H1 (cell line): ENCODE data around the gene MRPL47. TPM values are rescaled to one million over a fixed set of nuclear protein-coding genes. Genes with fewer than 3 reads are reported as not detected.

Experiments used
- ATF2 ChIP-seq: IDR thresholded peaks from 2 replicates; pipeline ENCODE4 v1.6.1; 2012; ENCODE audit warnings: low read length, inconsistent platforms
- CHD7 ChIP-seq: fragments of 300-600 bp; sonication (generic); IDR thresholded peaks from 2 replicates; pipeline ENCODE4 v1.7.1; 2012; ENCODE audit warnings: low read length, moderate library complexity, mild to moderate bottlenecking, inconsistent platforms; ENCODE audit not compliant: insufficient replicate concordance
- FOSL1 ChIP-seq: IDR thresholded peaks from 2 replicates; pipeline ENCODE4 v1.6.1; 2011; ENCODE audit warnings: mild to moderate bottlenecking, low read depth, low read length, moderate library complexity; ENCODE audit not compliant: insufficient read depth
- NRF1 ChIP-seq: IDR thresholded peaks from 2 replicates; pipeline ENCODE4 v1.6.1; 2011; ENCODE audit warnings: mild to moderate bottlenecking, low read depth, low read length, improper control_type of control experiment
- SAP30 ChIP-seq: fragments of 300-600 bp; sonication (generic); IDR thresholded peaks from 2 replicates; pipeline ENCODE4 v1.7.1; 2012; ENCODE audit warnings: low read length, moderate library complexity, mild to moderate bottlenecking, inconsistent platforms; ENCODE audit not compliant: insufficient read depth, insufficient replicate concordance
- SIN3A ChIP-seq, 2 experiments: IDR thresholded peaks in 1 of 2; conservative IDR thresholded peaks in 1 of 2; 2 replicates each; pipeline ENCODE4 v1.6.1; 2011 to 2012; ENCODE audit warnings: low read length in 2 of 2, improper control_type of control experiment in 1 of 2, low read depth in 1 of 2, mild to moderate bottlenecking in 1 of 2
- TCF12 ChIP-seq: IDR thresholded peaks from 2 replicates; pipeline ENCODE4 v1.6.1; 2011; ENCODE audit warnings: low read depth, mild to moderate bottlenecking, low read length
- TEAD4 ChIP-seq: IDR thresholded peaks from 2 replicates; pipeline ENCODE4 v1.6.1; 2012; ENCODE audit warnings: low read depth, low read length, inconsistent platforms, mixed read lengths
- polyA plus RNA-seq, 7 experiments: library from polyadenylated mRNA; depleted of rRNA in 3 of 7; stranded (reverse) in 5 of 7; unstranded in 2 of 7; fragments of >200 nt in 5 of 7; fragments of 200-250 nt in 2 of 7; gene quantifications; 1 replicate in 5 of 7; 2 replicates in 1 of 7; 4 replicates in 1 of 7; pipeline versions ENCODE4 v1.2.1 to v1.2.3, GENCODE V29; 2011 to 2013; ENCODE audit warnings: missing spikeins in 2 of 7, mixed read lengths in 2 of 7
- total RNA-seq: library from RNA; stranded (reverse); fragmentation: NEBNext Ultra II Directional; extraction: Animal tissue kit (Norgen Biotek cat#: 25700); gene quantifications from 2 replicates; pipeline ENCODE4 v1.2.1, GENCODE V29; 2021

Gene MRPL47
- total and polyA plus RNA-seq, 2 of the 8 experiments (the other 6 are each of a cell fraction or from before 2014, with no cell fraction given): 26.1 to 76.6 TPM

- TF ChIP-seq CHD7 (no peak), NRF1 (no peak), FOSL1 (no peak), TCF12 (no peak), ATF2 (no peak), SAP30 (no peak), TEAD4 (no peak), SIN3A (conservative IDR thresholded peaks at IDR 0.05 in 1 of 2, IDR thresholded peaks at IDR 0.05 in 1 of 2; ENCODE audit: low read depth in 1 of 2, low read length in 2 of 2) (no peak)
These were observed 63.3 kb downstream of the MRPL47 start (continued) for GRCh38 chr3:179541094-179541493.
